ENCODE results near the gene RFPL3.

GRCh38 chr22:32322986-32323385 lies 34.7 kb upstream of the RFPL3 start:
- TF ChIP-seq CTCF (IDR thresholded peaks at IDR 0.05; ENCODE audit: borderline replicate concordance, extremely low read depth, low read length, poor library complexity, severe bottlenecking) (no peak), EZH2 (IDR thresholded peaks at IDR 0.05; ENCODE audit: borderline replicate concordance, low read depth, low read length, severe bottlenecking) (no peak)

Measured in DND-41 (cell line).